Adipocyte (in vitro differentiated cells): Measurements from ENCODE around the gene DEDD2.
A peak's percentile ranks its signal among the peaks of the same experiment; 100 is the strongest.
"Not testable (repeated sequence)": the region's sequence is repeated elsewhere in the genome, so short reads cannot be mapped to it uniquely, and the experiment has no call there.

Source experiments
- DNase-seq: peaks from one replicate; pipeline ENCODE4 v3.0.0-alpha.2; 2015; ENCODE audit warnings: low read depth
- H3K27me3 ChIP-seq: replicated peaks from 2 replicates; pipeline ENCODE4 v1.7.0; 2013; ENCODE audit warnings: mild to moderate bottlenecking, low read length, moderate library complexity; ENCODE audit not compliant: control insufficient read depth, insufficient read depth
- H3K36me3 ChIP-seq: 2 replicates; pipeline ENCODE4 v1.7.0; 2013; ENCODE audit warnings: low read length, mild to moderate bottlenecking, moderate library complexity; ENCODE audit not compliant: control insufficient read depth, insufficient read depth, severe bottlenecking
- H3K4me1 ChIP-seq: 2 replicates; pipeline ENCODE4 v1.7.0; 2013; ENCODE audit warnings: mild to moderate bottlenecking, low read length, moderate library complexity; ENCODE audit not compliant: control insufficient read depth, insufficient read depth
- H3K4me3 ChIP-seq: 2 replicates; pipeline ENCODE4 v1.7.0; 2013; ENCODE audit warnings: mild to moderate bottlenecking, low read length, moderate library complexity
- H3K9ac ChIP-seq: 2 replicates; pipeline ENCODE4 v1.7.0; 2013; ENCODE audit warnings: mild to moderate bottlenecking, low read length, moderate library complexity
- H3K9me3 ChIP-seq: 2 replicates; pipeline ENCODE4 v1.7.0; 2013; ENCODE audit warnings: mild to moderate bottlenecking, low read length, moderate library complexity; ENCODE audit not compliant: control insufficient read depth

DEDD2 gene, protein sequence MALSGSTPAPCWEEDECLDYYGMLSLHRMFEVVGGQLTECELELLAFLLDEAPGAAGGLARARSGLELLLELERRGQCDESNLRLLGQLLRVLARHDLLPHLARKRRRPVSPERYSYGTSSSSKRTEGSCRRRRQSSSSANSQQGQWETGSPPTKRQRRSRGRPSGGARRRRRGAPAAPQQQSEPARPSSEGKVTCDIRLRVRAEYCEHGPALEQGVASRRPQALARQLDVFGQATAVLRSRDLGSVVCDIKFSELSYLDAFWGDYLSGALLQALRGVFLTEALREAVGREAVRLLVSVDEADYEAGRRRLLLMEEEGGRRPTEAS

DNA sequence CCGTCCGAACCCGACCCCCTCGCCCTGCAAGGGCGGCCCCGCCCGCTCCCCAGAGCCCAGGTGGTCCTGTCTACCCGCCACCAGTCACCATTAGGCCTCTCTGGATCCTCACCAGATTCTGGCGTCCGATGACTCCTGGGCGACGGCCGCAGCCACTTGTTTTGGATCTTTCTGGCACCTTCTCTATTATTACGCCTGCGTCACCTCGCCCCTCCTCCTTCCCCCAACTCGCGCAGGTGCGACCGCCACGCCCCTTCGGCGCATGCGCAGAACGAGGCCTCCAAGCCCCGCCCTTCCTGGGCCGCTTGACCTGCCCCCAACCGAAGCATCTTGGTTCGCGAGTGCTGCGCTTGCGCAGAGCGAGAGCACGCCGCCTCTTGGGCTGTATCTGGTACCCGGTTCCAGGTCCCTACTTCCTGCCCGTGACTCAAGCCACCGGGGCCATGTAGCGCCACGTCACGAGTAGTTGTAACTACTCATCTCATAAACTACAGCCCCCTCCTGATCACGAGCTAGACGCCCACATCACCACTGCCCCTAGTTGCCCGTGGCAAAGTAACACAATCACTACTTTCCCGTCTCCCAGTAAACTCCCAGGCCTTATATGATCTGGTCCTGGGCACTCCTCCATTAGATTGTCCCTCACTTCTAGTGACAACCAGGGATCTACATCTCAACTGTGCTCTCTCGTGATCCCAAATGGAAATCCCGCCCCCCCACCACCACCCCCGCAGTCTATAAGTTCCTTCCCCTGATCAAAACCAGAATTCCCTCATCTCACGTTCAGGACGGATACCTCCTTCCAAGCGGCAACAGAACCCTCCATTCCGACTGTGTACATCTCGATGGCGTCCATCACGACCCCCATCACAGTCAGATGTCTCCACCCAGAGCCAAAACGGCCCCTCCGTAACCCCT, at the start of gene DEDD2:
TSS of gene DEDD2 (minus strand) at position 158 of the 918 bp plus-strand sequence. CDS start 670 bp downstream, outside the sequence.
- Histone ChIP-seq H3K9me3 (no peaks in the 10 kb centered on the region), H3K4me3 (peak within 1 kb of the TSS; percentile 96), H3K4me1 (peaks cover 32% of the 10 kb centered on the region), H3K27me3 (no peaks in the 10 kb centered on the region), H3K9ac (peak within 1 kb of the TSS; percentile 89), H3K36me3 (peaks cover 13% of the 10 kb centered on the region)
- DNase-seq, result peak; percentile 97

DNA sequence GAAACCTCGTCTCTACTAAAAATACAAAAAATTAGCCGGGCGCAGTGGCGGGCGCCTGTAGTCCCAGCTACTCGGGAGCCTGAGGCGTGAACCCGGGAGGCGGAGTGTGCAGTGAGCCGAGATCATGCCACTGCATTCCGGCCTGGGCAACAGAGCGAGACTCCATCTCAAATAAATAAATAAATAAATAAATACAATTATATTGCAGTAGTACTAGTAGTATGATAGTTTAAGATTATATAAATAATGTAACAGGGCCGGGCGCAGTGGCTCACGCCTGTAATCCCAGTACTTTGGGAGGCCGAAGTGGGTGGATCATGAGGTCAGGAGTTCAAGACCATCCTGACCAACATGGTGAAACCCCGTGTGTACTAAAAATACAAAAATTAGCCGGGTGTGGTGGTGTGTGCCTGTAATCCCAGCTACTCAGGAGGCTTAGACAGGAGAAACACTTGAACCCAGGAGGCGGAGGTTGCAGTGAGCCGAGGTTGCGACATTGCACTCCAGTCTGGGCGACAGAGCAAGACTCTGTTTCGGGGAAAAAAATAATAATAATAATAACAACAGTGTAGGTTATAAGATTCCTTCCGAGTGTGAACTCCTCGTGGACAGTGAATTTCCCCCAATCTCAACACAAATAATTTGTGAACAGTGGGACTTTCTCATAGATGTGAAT, 49.6 kb upstream of the DEDD2 start:
- not testable (repeated sequence) for H3K36me3 ChIP-seq, H3K9me3 ChIP-seq, H3K27me3 ChIP-seq, DNase-seq
- H3K9ac ChIP-seq, result peak overlapping the region; percentile 97
- H3K4me1 ChIP-seq, result peaks cover 26% of the 10 kb centered on the region
- H3K4me3 ChIP-seq, result peak overlapping the region; percentile 96

DNA sequence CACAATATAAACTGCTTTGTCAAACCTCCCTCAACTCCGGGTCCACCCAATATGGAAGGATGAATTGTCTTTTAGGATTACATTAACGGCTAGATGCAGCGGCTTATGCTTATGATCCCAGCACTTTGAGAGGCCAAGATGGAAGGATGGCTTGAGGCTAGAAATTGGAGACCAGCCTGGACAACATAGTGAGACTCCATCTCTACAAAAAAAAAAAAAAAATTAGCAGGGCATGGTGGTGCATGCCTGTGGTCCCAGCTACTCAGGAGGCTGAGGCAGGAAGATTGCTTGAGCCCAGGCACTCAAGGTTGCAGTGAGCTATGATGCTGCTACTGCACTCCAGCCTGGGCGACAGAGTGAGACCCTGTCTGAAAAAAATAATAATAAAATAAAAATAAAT, 48.6 kb upstream of the DEDD2 start:
- not testable (repeated sequence) for H3K27me3 ChIP-seq, H3K9me3 ChIP-seq, H3K36me3 ChIP-seq, DNase-seq, H3K9ac ChIP-seq, H3K4me3 ChIP-seq
- peaks cover 21% of the 10 kb centered on the region for H3K4me1 ChIP-seq

DNA sequence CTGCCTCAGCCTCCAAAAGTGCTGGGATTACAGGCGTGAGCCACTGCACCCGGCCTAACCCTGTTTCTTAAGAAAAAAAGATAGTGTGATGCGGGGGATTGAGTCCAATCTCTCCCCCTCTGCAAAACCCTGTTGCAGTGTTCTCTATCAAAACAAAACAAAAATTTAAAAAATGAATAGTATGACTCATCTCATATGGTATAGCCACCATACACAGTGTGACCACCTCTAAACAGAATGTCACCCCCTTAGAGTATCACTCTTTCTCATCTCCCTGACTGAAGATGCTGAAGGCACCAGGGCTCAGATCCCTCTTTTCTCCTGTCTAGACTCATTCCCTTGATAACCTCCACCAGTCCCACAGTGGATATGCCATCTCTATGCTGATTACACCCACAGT, 44.3 kb upstream of the DEDD2 start:
- Histone ChIP-seq H3K9ac (no peak overlapping the region), H3K9me3 (no peaks in the 10 kb centered on the region), H3K36me3 (no peaks in the 10 kb centered on the region), H3K4me3 (no peak overlapping the region), H3K27me3 (no peaks in the 10 kb centered on the region), H3K4me1 (no peaks in the 10 kb centered on the region)
- DNase-seq, result no peak

DNA sequence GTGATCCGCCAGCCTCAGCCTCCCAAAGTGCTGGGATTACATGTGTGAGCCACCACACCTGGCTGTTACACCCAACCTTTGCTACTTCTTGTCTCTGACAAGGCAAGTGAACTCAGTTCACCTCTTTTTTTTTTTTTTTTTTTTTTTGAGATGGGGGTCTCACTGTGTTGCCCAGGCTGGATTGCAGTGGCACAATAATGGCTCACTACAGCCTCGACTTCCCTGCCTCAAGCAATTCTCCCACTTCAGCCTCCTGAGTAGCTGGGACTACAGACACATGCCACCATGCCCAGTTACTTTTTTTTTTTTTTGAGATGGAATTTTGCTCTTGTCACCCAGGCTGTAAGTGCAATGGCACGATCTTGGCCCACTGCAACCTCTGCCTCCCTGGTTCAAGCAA, 40.4 kb upstream of the DEDD2 start:
- H3K9ac ChIP-seq, H3K9me3 ChIP-seq, H3K36me3 ChIP-seq, DNase-seq, H3K4me3 ChIP-seq, H3K27me3 ChIP-seq: not testable (repeated sequence)
- peaks cover 14% of the 10 kb centered on the region for H3K4me1 ChIP-seq

DNA sequence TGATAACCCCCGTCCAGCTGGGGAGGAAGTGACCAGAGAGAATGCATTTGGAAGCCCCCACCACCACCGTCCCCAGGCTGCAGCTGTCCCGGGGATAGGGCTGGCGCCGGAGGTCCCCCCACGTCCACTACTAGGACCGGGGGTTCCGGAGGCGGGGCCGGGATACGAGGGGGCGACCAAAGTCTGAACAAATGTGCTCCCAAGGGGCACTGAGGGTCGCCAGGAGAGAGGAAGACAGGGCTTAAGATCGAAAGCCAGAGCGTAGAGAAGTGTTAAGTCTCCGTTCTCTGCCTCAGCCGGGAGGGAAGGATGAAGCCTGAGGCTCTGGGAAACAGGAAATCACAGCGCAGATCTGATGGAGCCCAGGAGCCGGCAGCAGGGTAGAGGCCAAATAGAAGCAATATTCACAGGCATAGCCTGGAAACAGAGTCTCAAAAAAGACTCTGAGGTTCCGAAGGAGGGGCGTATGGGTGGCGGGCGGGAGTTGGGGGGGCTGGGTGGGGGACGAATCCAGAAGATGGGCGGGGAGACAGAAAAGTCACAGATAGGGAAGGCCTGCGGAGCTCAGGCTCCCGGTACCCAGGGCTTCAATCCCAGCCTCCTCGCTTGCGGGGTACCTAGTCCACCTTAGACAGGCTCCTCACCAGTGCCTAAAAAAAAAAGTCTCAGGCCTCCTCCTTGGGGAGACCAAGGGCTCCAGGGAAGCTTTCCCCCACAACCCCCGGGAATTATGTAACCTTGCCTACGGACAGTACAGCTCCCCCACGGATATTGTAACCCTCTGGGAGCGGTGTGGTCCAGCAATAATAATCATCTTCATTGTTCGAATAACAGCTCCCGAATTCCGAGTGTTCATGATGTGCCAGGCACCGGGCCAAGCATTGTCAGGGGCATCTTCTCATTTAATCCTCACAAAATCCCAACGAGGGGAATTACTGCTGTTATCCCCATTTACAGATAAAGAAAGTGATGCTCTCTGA, 38.6 kb upstream of the DEDD2 start:
- Histone ChIP-seq H3K36me3 (no peaks in the 10 kb centered on the region), H3K4me3 (peak overlapping the region; percentile 78), H3K9me3 (no peaks in the 10 kb centered on the region), H3K9ac (peak overlapping the region; percentile 79), H3K27me3 (no peaks in the 10 kb centered on the region), H3K4me1 (peaks cover 29% of the 10 kb centered on the region)
- peak; percentile 75 for DNase-seq

DNA sequence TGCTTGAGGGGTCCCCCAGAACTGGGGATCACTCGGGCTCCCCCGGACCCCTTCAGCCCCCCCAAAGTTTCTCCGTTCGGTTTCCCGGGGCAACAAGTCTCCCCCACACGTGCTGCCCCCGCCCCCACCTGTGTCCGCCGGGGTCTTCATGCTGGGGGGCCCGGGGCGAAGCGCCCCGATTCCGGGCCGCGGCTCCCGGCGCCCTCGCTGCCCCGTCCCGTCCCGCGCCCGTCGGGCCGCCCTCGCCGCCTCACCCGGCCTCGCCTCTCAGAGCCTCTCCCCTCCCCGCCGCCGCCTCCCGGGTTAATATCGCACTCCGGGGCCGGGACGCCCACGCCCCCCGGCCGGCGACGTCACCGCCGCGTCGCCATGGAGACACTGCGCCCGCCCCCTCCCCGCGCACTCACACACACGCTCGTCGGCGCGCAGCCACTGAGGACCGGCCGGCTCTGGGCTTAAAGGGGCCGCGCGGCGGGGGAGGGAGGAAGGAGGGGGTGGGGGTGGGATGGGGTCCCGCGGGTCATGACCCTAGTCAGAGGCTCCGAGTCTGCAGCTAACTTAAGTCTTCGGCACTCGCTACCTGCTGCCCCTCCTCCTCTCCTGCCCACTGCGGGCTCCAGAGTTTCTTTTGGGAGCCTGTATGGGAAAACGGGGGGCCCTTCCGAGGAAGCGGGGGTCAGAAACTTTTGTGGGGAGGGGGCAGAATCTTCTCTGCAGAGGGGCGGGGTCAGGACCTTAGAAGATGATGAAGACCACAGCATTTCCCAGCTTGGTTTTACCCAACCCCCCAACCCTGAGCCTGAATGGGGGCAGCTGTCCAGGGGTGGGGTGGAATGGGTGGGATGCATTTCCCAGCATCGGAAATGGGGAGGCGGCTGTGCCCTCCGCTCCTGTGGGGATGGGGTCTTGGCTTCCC, 37.6 kb upstream of the DEDD2 start, which contains the start of gene ERF:
TSS of gene ERF (minus strand) at position 279 of the 916 bp plus-strand sequence. CDS start at position 150, 129 bp downstream.
- Histone ChIP-seq H3K4me1 (peaks cover 39% of the 10 kb centered on the region), H3K9ac (peak within 1 kb of the TSS; percentile 95), H3K36me3 (no peaks in the 10 kb centered on the region), H3K9me3 (no peaks in the 10 kb centered on the region), H3K4me3 (peak within 1 kb of the TSS; percentile 92), H3K27me3 (no peaks in the 10 kb centered on the region)
- DNase-seq, result peak; percentile 97

DNA sequence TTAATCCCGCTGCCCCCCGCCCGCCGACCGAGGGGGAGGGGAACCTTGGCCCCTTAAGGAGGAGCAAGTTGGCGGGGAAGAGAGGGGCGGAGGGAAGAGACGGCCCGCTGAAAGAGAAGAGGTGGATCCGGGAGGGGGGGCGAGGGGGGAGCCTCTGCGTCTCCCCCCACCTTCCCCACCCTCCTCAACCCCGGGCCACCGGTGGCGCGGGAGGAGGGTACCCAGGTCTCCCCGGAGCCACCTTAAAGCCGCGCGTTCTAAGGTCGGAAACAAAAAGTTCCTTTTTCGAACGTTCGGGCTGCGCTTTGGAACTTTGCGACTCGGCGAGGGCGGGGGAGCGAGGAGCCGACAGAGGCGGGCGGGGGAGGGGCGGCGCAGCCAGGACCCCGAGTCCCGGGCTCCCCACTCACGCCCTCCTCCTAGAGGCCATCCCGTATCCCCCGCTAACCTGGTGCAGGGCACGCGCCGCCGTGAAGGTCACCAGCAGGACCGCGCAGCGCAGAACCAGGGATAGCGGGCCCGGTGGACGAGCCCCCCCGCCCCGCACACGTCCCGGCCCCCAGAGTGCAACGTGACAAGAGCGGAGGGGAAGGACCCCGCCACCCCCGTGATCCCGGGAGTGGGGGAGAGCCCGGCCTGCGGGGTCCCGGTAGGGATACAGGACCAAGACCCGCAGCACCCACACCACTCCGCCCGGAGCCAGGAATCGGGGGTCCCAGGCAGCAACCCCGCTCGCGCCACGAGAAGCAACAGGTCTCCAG, 36.8 kb upstream of the DEDD2 start:
- H3K9ac ChIP-seq, result peak overlapping the region; percentile 95

More for the DNA sequence above, 36.8 kb upstream of the DEDD2 start:
- Histone ChIP-seq H3K4me3 (peak overlapping the region; percentile 92), H3K9me3 (no peaks in the 10 kb centered on the region), H3K27me3 (no peaks in the 10 kb centered on the region), H3K36me3 (peaks cover 7% of the 10 kb centered on the region), H3K4me1 (peaks cover 44% of the 10 kb centered on the region)
- peak; percentile 82 for DNase-seq
